Large intestine (tissue), 3 donors: Measurements from ENCODE around the gene FREM3. TPM values are rescaled to one million over a fixed set of nuclear protein-coding genes. Genes with fewer than 3 reads are reported as not detected.

Source experiments
- DNase-seq, 2 donors: peaks; one replicate each; pipeline versions ENCODE4 v3.0.0 to v3.0.0-alpha.2; 2013
- H3K27ac ChIP-seq: one replicate; pipeline ENCODE4 v1.5.1; 2013; ENCODE audit warnings: low read length
- H3K27me3 ChIP-seq: 2 replicates; pipeline ENCODE4 v1.6.1; 2013; ENCODE audit warnings: low read length; ENCODE audit not compliant: control insufficient read depth, insufficient read depth
- H3K36me3 ChIP-seq: 2 replicates; pipeline ENCODE4 v1.6.1; 2013; ENCODE audit warnings: low read length; ENCODE audit not compliant: control insufficient read depth, insufficient read depth
- H3K4me1 ChIP-seq: one replicate; pipeline ENCODE4 v1.6.1; 2013; ENCODE audit warnings: low read length; ENCODE audit not compliant: control insufficient read depth, insufficient read depth
- H3K4me3 ChIP-seq: one replicate; pipeline ENCODE4 v1.5.1; 2013; ENCODE audit warnings: low read length
- H3K9me3 ChIP-seq: one replicate; pipeline ENCODE4 v1.6.1; 2013; ENCODE audit warnings: mild to moderate bottlenecking, low read depth, low read length, moderate library complexity; ENCODE audit not compliant: control insufficient read depth
- WGBS: methylation state at CpG from one replicate; pipeline ENCODE4 v1.1.5; 2013; ENCODE audit warnings: low lambda C conversion rate; ENCODE audit not compliant: insufficient coverage; 5-methylcytosine and 5-hydroxymethylcytosine counted together
- polyA plus RNA-seq: library from polyadenylated mRNA; unstranded; fragments of 120-200 nt; gene quantifications from one replicate; pipeline ENCODE4 v1.2.1, GENCODE V29; 2013

FREM3 gene
- polyA plus RNA-seq, 1 donor, result 0.16 TPM

DNA sequence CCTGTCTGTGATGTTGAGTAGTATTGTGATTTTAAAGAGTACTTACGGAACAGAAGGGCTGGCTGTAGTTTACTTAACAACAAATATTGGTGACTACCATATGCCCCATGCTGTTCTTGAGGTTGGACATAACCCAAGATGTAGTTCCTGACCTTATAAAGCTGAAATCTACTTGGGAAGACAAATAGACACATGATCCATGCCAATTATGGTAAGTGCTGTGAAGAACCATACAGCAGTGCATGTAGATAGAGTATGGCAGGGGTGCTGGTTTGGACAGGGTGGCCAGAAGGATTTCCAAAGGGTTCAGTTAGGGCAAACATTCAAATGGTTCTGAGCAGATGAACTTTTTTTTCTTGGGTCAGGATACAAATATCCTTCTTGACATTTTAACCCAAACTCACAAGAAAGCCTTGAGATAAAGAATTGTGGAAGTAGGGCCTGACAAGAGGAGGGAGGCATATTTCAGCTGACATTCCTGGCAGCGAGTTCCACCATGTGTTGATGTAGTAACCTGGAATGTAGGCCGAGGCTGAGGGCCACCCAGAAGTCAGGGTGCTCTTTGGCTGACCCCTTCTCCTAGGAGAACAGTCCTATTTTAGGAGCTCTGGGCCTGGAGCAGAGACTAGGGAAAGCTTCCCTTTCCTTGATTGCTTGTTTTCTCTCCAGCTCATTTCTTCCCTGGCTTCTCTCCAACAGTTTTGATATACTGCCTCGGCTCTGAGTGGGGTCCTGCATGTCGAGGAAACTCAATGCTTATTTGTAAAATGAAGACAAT, 74.2 kb downstream of the FREM3 start:
- no peaks in the 10 kb centered on the region for H3K9me3 ChIP-seq
- WGBS, result 57% methylated on average over 1 of the region's 5 CpGs
- H3K4me3 ChIP-seq, result no peak overlapping the region
- no peaks in the 10 kb centered on the region for H3K4me1 ChIP-seq
- no peaks in the 10 kb centered on the region for H3K27me3 ChIP-seq
- DNase-seq, result peak; percentile 59 to 75
- no peak overlapping the region for H3K27ac ChIP-seq
- no peaks in the 10 kb centered on the region for H3K36me3 ChIP-seq

DNA sequence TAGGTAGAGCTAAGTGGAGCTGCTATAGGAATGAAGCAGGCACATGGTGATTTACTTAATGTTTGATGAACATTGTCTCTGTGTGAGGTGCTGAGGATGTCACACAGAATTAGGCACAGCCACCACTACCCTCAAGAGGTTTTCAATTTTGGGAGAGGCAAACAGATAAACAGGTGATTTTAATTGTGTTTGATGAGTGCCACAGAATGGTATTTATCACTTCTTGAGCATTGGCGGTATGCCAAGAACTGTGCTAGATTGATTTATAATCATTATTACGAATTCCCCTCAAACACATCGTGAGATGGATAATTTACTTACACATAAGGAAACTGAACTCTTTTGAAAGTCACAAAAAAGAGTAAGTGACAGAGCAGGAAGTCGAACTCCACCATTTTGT, 74.8 kb downstream of the FREM3 start:
- H3K36me3 ChIP-seq, result no peaks in the 10 kb centered on the region
- no peak for DNase-seq
- H3K27me3 ChIP-seq, result no peaks in the 10 kb centered on the region
- WGBS, result no CpG with 5 or more reads among the region's 4 CpGs
- no peaks in the 10 kb centered on the region for H3K9me3 ChIP-seq
- H3K4me3 ChIP-seq, result no peak overlapping the region
- no peaks in the 10 kb centered on the region for H3K4me1 ChIP-seq
- no peak overlapping the region for H3K27ac ChIP-seq

DNA sequence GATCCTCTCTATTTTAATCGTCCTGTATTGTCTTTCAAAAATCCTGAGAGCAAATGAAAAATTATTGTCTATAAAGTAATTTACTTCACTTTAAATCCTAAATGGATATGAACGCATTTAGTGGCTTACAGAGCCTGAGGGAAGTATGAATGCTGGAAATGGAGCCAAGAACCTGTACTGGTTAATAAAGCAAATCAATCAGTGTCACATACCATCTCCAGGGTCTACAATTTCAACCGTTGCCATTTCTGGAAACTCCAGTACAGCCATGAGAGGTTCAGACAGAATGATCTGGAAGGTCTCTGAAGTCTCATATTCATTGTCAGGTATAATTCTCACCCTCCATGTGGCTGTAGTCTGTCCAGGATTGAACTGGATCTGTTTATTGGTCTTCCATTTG, 76.6 kb downstream of the FREM3 start:
- Histone ChIP-seq H3K9me3 (no peaks in the 10 kb centered on the region), H3K36me3 (no peaks in the 10 kb centered on the region), H3K27me3 (no peaks in the 10 kb centered on the region), H3K27ac (no peak overlapping the region), H3K4me1 (no peaks in the 10 kb centered on the region), H3K4me3 (no peak overlapping the region)
- no peak for DNase-seq
- 100% methylated on average over 1 of the region's 3 CpGs for WGBS

DNA sequence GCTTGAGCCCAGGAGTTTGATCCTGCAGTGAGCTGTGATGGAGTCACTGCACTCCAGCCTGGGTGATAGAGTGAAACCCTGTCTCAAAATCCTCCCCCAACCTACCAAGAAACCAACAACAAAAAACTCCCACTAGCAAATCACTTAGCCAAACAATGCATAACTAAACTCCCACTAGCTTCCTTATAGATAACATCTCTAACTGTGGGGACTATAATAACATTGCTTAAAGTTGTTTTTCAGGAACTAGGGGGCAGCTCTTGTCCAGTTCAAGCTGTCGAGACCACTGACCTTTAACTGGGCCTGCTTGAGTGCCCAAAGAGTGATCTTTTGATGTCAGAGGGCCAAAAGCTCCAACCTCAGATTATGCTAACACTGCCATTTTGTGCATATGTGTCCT, 81.7 kb downstream of the FREM3 start:
- no peak overlapping the region for H3K27ac ChIP-seq

DNA sequence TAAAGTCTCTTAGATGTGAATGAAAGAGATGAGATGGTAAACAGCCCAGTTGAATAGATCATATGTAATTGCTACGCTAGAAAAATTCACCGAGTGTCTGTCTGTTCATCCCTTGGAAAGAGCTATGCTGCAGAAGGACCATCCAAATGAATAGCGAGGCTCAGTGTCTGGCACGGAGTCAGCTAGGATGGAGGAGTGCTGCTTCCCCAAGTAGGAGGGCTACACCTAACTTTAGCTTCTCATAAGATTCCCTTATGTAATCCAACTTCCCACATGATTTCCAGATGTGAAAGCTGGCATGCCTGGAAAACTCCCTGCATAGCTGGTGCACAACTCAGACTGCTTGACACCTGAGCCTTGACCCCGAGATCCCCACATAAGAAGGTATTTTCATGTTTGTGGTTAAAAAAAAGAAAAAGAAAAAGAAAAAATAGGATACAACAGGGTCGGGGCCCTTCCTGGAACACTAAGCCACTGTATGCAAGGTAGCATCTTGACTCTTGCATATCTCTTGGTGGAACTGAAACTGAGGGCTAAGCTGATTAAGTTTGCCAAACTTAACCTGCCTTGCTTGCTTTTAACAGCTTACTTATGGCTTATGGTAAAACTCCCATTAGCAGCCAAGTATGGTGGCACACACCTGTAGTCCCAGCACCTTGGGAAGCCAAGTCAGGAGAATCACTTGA, 82.3 kb downstream of the FREM3 start:
- DNase-seq, result no peak
- Histone ChIP-seq H3K27me3 (no peaks in the 10 kb centered on the region), H3K4me1 (no peaks in the 10 kb centered on the region), H3K36me3 (no peaks in the 10 kb centered on the region), H3K9me3 (no peaks in the 10 kb centered on the region), H3K27ac (no peak overlapping the region), H3K4me3 (no peak overlapping the region)
- no CpG with 5 or more reads among the region's 6 CpGs for WGBS

More for the DNA sequence above, 81.7 kb downstream of the FREM3 start:
- no peak for DNase-seq
- Histone ChIP-seq H3K36me3 (no peaks in the 10 kb centered on the region), H3K27me3 (no peaks in the 10 kb centered on the region), H3K9me3 (no peaks in the 10 kb centered on the region), H3K4me3 (no peak overlapping the region), H3K4me1 (no peaks in the 10 kb centered on the region)
- WGBS, result no CpG with 5 or more reads among the region's 1 CpG

DNA sequence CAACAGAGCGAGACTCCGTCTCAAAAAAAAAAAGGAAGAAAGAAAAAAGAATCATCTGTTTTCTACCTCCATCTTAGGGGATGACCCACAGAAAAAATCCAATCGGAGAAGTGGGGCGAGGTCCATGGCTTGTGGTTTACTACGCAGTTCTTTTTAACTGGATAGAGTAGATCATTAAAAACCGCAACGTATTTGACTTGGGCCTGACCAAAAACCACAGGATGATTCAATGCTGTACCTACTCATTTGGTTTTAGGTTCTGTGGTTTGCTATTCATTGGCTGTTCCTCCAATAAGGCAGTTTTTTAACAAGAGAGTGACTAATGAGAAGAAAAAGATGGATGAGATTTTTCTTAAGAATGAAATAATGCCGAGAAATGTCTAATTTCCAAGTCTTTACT, 83.7 kb downstream of the FREM3 start:
- Histone ChIP-seq H3K4me1 (no peaks in the 10 kb centered on the region), H3K36me3 (no peaks in the 10 kb centered on the region), H3K9me3 (no peaks in the 10 kb centered on the region), H3K27me3 (no peaks in the 10 kb centered on the region), H3K4me3 (no peak overlapping the region), H3K27ac (no peak overlapping the region)
- WGBS, result 100% methylated on average over 3 of the region's 8 CpGs
- no peak for DNase-seq

DNA sequence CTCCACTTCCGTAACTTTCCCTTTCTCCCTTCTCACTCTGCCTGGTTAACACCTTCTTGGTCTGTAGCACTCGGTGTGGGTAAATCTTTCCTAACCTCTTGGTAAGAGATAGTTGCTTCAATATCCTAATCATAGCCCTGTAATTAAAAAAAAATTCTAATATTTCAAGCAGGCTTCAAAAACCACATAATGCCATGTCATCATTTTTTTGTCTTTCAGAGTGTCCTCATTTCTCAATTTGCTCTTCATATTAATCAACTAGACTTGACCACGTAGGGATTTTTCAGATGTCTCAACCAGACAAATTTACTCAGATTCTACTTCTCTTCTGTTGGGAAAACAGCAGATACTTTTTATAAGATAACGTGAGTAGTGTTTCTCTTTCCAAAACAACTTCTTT, 91.0 kb downstream of the FREM3 start:
- Histone ChIP-seq H3K27ac (no peak overlapping the region), H3K4me3 (no peak overlapping the region), H3K9me3 (no peaks in the 10 kb centered on the region), H3K36me3 (no peaks in the 10 kb centered on the region), H3K4me1 (no peaks in the 10 kb centered on the region), H3K27me3 (no peaks in the 10 kb centered on the region)
- WGBS, result 80% methylated on average over 4 of the region's 4 CpGs
- no peak for DNase-seq

DNA sequence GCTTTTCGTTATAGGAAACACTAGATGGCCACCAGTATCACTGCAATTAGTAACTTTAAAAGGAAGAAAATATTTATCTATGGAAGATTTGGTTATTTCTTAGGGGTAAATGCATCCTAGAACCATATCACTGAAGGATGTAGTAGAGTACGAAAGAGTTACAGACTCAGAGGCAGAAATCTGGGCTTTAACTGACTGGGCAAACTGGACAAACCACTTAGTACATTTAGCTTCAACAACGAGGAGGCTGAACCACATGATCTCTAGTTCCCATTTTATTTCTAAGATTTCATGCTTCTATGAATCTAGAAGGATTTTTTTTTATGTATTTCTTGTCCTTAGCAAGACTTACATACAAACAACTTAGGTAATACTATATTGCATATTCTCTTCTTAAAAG, 94.0 kb downstream of the FREM3 start:
- 100% methylated on average over 1 of the region's 3 CpGs for WGBS
- Histone ChIP-seq H3K9me3 (no peaks in the 10 kb centered on the region), H3K4me1 (no peaks in the 10 kb centered on the region), H3K27me3 (no peaks in the 10 kb centered on the region), H3K36me3 (no peaks in the 10 kb centered on the region), H3K27ac (no peak overlapping the region), H3K4me3 (no peak overlapping the region)
- no peak for DNase-seq

DNA sequence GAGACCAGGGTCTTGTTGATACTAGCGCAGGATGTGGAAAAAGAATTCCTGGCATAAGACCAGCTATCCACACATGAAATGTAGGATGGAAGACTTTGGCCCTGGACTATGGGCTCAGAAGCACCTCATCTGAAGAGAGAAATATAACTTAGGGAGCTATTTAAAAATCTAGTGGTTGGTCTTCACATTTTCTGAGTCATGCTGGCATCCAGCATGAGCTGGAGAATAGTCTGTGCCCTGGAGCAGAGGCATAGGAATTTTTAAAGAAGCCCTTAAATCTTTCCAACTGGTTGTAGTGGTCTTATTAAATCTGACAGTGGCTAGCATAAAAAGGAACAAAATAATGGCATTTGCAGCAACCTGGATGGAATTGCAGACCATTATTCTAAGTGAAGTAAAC, 100.6 kb downstream of the FREM3 start:
- no peaks in the 10 kb centered on the region for H3K9me3 ChIP-seq
- no CpG with 5 or more reads among the region's 1 CpG for WGBS

DNA sequence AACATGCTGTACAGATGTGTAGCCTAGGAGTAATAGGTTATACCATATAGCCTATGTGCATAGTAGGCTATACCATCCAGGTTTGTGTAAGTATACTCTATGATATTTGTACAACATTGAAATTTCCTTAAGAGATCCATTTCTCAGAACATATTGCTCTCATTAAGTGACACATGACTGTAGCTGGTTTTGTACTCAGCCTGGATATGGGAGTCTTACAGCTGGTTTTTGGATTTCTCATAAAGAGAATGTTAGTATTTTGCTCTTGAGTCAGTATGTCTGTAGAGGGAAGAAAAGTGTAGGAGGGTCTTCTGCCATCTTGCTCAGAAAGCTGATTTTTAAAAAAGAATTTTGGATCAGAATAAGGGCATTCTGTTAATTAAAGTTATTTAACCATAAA, 101.7 kb downstream of the FREM3 start:
- Histone ChIP-seq H3K27ac (no peak overlapping the region), H3K36me3 (no peaks in the 10 kb centered on the region), H3K9me3 (no peaks in the 10 kb centered on the region), H3K4me1 (no peaks in the 10 kb centered on the region), H3K27me3 (no peaks in the 10 kb centered on the region), H3K4me3 (no peak overlapping the region)
- no peak for DNase-seq

More for the DNA sequence above, 100.6 kb downstream of the FREM3 start:
- no peak for DNase-seq
- Histone ChIP-seq H3K36me3 (no peaks in the 10 kb centered on the region), H3K4me1 (no peaks in the 10 kb centered on the region), H3K27me3 (no peaks in the 10 kb centered on the region), H3K27ac (no peak overlapping the region), H3K4me3 (no peak overlapping the region)

DNA sequence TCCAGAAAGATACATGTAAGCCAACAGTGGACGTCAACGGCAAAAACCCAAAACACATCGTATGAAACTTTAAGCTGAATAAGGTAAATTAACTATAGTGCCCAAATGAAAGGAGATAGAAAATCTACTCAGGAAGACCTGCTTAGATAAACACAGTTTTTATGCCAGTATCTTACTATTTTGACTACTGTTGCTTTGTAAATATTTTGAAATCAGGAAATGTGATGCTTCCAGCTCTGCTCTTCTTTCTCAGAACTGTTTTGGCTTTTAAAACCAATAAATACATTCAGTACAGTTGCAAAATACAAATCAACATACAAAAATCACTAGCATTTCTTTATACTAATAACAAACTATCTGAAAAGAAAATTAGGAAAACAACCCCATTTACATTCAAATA, 103.2 kb downstream of the FREM3 start:
- WGBS, result 90% methylated on average over 2 of the region's 3 CpGs
- Histone ChIP-seq H3K36me3 (no peaks in the 10 kb centered on the region), H3K27ac (no peak overlapping the region), H3K27me3 (no peaks in the 10 kb centered on the region), H3K4me3 (no peak overlapping the region), H3K4me1 (no peaks in the 10 kb centered on the region), H3K9me3 (no peaks in the 10 kb centered on the region)
- no peak for DNase-seq
